Measurements from ENCODE around the gene UPK1A.

UPK1A gene

DNA sequence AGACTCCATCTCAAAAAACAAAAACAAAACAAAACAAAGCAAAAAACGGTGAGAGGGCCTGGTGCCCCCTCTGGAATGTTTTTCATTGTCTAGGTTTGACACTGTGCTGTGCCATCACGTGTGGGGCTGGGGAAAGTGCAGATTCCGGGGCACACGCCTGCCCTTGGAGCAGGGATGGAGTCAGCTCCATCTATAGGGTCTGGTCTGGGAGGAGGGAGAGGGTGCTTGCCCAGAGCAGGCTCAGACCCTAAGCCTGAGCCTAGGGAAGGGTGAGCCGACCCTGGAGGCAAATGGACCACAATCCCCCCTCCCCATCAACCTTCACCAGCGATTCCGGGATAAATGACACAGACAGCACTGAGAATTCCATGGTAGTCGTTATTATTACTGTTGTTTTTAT, 27.1 kb downstream of the UPK1A start:
- no peak for DNase-seq (ENCODE audit: low read depth)

DNA sequence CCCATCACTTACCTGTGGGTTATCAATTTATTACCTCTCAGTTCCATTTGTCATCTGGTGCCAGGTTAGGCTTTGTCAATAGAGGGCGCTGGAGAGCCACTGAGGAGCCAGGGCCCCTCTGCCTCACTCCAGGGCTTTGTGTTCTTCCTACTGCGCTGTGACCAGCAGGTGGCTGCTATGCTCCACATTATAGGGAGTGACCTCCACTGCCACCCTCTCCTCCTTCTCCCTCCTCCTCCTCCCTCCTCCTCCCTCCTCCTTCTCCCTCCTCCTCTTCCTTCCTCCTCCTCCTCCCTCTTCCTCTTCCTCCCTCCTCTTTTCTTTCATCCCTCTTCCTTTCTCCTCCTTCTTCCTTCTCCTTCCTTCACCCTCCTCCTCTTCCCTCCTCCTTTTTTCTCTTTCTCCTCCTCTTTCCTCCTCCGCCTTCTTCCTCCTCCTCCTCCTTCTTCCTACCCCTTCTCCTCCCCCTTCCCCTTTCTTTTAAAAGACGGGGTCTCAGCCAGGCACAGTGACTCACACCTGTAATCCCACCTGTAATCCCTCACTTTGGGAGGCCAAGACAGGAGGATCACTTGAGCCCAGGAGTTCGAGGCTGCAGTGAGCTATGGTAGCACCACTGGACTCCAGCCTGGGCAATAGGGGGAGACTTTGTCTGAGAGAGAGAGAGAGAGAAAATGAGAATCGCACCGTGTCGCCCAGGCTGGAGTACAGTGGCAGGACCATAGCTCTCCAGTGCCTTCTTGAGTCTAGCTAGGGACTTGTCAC, 27.7 kb downstream of the UPK1A start:
- peak; percentile 85 for DNase-seq (ENCODE audit: low read depth)

DNA sequence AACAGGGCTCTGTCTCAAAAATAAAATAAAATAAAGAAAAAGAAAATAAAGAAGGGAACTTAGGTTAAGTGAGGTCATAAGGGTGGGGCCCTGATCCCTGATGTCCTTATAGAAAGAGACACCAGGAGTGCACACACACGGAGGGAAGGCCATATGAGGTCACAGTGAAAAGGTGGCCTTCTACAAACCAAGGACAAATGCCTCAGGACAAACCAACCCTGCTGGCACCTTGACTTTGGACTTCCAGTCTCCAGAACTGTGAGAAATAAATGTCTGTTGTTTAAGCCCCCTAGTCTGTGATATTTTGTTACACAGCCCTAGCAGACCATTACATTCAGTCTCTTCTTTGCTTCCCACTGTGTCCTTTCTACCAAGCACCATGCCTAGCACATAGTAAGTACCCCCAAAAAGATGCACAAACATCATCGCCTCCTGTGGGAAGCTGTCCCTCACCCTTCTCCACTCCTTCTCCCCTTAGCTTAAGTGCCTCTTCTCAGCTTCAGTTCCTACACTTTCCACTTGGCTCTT, 29.6 kb downstream of the UPK1A start:
- no peak for DNase-seq (ENCODE audit: low read depth)

DNA sequence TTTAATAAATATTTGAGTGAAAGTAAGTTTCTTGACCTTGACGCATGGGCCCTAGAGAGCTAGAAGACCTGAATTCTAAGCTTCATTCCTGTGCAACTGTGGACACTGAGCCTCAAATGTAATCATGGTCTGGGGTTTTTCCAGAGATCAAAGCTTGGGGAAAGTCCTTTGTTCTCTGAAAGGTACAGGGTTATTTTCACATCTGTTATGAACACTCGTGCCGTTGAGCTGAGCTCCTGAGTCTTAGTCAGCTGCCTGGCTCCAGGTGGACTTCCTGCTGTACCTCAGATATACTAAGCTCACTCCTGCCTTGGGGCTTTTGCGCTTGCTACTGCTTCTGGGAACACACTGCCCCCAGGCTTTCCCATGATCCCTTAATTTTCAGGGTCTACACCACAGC, 30.5 kb downstream of the UPK1A start:
- no peak for DNase-seq (ENCODE audit: low read depth)

DNA sequence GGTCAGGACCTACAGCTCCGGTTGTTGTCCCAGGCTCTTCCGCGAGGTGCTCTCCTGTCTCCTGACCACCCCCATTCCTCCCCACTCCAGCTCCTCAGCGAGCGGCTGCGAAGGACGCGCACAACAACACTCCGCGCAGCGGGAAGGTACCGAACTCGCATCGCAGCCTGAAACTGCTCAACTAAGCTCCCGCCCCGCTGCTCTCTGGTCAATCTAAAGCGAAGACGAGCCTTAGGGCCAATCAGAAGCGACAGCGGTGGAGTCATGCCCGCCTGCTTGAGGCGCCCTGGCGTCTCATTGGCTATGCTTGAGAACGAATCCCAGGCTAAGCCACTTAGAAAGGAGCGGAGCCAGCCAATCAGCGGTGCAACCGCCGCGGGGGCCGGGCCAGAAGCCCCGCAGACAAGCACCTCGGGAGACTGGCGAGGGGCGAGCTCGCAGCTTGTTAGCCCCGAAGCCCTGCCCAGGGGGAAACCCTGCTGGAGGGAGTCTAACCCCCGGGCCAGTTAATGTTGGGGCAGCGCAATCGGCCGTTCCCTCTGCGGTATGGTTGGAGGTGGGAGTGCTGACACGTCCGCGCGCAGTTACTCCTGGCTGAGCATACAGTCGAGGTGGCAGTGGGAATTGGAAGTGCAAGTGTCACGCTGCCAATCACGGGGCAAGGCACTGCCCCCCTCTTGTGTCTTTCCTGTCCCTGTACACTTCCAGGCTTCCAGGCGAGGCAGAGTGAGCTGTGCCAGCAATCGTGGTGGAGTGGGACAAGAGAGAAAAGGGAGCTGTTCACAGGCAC, 36.1 kb downstream of the UPK1A start:
- peak; percentile 92 for DNase-seq (ENCODE audit: low read depth)

DNA sequence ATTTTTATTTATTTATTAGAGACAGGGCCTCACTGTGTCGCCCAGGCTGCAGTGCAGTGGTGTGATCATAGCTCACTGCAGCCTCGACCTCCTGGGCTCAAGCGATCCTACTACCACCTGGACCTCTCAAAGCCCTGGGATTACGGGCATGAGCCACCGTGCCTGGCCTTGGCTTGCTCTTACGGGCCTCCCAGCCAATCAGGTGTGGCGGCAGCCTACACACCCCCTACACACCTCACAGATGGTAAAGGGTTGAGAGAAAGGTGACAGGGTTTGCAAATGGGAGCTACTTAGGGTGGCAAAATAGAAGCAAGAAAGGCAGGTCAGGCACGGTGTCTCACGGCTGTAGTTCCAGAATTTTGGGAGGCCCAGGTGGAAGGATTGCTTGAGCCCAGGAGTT, 37.0 kb downstream of the UPK1A start:
- DNase-seq (ENCODE audit: low read depth), result no peak

DNA sequence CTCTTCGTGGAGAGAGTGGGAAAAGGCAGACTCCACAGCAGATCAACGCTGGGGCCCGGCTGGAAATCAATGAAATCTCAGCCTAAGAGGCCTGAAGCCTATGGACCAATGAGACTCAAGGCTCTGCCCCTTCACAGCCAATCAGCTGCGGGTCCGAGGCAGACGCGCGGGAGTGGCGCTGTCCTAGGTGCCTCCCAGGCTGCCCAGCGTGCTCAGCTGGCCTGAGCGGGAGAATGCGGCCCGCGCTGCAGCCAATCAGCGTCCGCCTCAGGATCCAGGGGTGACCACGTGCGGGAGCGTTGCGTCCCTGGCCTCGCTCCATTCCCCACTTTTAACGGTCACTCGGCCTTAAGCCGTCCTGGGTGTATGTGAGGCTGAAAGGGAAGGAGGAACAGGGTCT, 37.9 kb downstream of the UPK1A start, which contains the start of gene ZBTB32:
Gene ZBTB32, plus strand, starts transcription at position 341 of the 400 bp plus-strand sequence. CDS start 10,069 bp downstream, outside the sequence.
- DNase-seq (ENCODE audit: low read depth), result no peak

DNA sequence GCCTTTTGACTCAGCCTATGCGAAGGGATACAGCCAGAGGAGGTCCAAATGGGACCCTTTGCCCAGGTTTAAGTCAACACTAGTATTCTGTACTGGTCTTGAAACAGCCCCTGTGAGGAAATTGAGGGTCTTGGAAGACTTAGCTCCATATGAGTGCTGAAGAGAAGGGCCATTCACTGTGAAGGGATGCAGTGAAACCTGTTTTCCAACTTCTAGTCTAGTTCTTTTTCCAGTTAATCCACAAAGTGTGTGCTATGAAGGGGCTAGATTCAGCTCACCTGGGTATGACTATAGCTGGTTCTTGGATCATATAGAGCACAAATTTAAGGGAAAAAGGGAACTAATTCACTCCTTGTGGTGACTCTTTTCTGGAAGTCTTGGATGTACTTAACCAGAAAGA, 42.1 kb downstream of the UPK1A start:
- no peak for DNase-seq (ENCODE audit: low read depth)

DNA sequence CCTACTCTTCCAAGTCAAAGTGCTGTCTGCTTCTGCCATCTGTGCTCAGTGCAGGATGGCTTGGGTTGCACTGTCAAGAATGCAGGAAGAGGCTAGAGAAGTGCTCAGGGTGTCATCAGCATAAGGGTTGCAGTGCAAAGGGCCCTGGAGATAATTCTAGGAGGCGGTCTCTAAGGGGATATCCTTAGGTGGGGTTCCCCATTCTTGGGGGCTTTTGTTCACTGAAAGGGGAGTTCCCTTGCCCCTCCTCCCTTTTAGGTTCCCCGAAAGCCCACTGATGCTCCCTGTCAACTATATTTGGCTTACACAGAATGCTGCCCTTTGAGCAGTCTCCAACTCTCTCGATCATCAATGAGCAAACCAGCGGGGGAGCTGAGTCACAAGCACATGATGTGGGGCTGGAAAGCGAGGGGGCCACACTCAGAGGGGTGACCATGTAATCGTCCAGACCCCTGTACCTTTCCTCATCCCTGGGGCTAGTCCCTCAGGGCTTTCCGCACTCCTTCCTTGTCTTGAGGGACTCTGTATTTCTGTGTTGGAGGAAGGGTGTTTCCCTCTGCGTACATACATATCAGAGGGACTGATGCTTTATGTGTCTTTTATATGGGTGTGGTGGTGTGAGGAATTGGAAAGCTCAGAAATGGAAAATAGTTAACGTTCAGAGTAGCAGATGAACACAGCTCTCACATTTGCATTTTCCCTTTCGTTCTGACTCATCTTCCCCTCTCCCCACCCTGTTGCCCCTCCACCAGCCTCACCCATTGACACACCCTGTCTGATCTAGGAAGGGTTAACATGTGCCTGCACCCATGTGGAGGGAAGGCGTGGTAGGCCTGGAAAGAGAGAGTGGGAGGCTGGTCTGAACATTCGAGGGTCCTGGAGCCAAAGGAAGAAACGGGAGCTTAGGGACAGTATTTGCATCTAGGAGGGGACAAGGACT, 44.7 kb downstream of the UPK1A start:
- DNase-seq (ENCODE audit: low read depth), result peak; percentile 60

DNA sequence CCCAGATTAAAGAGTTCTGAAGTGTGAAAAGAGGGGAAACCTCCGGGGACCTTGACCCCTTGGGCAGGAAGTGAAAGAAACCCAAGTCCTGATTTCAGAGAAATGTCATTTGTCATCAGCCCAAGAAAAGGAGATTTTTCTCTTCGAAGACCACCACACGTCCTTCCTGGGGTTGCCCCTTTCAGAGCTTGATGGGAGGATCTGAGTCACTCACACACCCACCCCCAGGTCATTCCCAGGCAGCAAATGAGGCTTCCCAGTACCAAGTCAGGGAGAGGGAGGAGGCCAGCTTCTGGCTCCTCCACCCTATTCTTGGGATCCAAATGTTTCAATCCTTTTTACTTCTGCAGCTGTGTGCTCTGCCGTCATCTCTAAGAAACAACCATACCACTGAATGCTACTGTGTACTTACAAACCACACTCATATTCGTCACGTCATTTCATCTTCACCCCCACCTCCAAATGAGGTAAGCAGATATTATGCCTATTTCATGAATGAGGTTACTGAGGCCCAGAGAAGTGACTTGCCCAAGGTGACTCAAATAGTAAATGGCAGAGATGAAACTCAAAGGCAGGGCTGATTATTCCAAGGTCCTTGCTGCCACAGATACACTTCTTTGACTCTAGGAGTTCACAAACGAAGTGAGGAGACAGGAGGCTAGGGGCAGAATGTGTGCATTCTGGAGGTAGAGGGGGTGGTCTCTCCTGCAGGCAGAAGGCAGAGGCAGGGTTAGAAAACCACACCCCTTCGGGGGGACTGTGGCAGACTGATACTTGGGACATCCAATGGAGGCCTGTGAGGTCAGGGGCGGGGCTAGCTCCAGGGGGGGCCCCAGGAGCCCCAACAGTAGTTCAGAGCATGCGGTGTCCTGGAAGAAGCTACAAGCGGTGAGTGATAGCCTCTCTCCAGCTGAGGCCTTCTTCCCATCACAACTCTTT, 46.5 kb downstream of the UPK1A start:
- DNase-seq (ENCODE audit: low read depth), result peak; percentile 49

DNA sequence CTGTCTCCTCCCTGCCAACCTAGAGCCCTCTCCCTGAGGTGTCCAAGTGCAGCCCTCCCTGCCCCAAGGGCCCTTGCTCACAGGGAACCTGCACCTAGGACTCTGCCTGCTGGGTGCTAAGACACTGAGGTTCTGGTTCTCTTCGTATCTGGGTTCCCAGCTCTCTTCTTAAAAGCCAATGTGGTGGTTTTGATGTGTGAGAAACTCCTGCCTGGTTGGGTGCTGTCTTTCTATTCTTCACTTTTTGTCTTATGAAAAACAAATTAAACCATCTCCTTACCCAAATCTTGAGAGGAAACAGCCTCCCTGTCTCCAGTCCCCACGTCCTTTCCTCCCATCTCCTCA, 47.2 kb downstream of the UPK1A start:
- no peak for DNase-seq (ENCODE audit: low read depth)

DNA sequence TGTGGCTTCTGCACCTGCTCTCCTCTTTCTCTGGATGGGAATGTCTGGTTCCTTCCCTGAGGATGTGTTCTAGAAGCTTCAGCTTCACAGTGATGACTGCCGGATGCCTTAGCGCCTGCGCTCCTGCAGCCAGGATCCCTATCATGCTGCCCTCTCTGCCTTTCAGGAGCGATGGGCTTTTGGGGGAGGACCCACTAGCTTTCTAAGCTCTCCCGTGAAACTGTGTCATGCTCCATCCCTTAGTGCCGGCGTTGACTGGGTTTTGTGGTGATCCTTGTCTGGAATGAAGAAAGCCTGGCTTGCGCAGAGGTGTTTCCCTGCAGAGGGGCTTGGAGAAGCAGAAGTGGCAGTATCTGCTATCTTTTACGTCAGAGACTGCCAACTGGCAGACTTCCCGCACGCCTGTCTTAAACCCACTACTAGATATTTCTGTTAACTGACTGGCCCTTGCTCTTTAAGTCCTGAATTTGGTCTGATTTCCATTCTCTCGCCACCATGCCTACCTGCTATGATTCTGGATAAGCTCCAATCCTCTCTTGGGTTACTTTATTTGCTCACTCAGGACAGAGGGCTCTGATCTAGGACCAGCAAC, 47.7 kb downstream of the UPK1A start:
- DNase-seq (ENCODE audit: low read depth), result no peak

DNA sequence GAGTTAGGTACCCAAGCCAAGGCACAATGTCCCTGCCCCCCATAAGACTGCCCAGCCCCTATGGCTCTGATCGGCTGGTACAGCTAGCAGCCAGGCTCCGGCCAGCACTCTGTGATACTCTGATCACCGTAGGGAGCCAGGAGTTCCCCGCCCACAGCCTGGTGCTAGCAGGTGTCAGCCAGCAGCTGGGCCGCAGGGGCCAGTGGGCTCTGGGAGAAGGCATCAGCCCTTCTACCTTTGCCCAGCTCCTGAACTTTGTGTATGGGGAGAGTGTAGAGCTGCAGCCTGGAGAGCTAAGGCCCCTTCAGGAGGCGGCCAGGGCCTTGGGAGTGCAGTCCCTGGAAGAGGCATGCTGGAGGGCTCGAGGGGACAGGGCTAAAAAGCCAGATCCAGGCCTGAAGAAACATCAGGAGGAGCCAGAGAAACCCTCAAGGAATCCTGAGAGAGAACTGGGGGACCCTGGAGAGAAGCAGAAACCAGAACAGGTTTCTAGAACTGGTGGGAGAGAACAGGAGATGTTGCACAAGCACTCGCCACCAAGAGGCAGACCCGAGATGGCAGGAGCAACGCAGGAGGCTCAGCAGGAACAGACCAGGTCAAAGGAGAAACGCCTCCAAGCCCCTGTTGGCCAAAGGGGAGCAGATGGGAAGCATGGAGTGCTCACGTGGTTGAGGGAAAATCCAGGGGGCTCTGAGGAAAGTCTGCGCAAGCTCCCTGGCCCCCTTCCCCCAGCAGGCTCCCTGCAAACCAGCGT, 48.5 kb downstream of the UPK1A start:
- no peak for DNase-seq (ENCODE audit: low read depth)

DNA sequence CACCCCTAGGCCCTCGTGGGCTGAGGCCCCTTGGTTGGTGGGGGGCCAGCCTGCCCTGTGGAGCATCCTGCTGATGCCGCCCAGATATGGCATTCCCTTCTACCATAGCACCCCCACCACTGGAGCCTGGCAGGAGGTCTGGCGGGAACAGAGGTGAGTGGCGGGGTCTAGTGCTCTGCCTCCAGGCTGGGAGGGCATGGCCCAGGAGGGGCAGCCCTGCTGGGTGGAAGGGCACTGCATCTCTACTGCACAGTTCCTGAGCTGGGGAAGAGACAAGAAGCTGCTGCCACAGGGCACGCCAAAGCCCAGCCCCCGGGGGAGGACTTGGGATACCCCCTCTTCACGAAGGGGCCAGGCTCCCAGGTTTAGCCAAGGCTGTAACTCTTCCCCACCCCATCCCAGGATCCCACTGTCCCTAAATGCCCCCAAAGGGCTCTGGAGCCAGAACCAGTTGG, 49.1 kb downstream of the UPK1A start:
- no peak for DNase-seq (ENCODE audit: low read depth)

DNA sequence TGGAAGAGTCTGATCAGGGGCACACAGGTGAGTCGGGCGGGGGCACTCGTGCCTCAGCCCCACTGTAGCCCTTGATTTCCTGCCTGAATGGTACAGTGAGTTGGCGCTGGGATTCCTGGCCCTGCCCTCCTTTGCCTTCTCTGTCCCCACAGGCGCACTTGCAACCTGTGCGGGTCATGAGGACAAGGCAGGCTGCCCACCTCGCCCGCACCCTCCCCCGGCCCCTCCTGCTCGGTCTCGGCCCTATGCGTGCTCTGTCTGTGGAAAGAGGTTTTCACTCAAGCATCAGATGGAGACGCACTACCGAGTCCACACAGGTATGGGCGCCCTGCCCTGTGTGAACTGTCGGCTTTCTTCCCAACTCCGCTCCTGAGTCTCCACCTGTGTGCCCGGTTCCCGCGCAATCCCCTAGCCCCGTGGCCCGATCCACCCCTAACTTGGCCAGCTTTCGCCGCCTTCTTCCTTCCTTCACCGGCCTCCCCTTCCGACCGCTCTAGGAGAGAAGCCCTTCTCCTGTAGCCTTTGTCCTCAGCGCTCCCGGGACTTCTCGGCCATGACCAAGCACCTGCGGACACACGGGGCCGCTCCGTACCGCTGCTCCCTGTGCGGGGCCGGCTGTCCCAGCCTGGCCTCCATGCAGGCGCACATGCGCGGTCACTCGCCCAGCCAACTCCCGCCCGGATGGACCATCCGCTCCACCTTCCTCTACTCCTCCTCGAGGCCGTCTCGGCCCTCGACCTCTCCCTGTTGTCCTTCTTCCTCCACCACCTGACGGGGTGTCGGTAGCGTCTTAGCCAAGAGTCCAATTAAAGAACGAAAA, 49.9 kb downstream of the UPK1A start:
- peak; percentile 18 for DNase-seq (ENCODE audit: low read depth)

DNA sequence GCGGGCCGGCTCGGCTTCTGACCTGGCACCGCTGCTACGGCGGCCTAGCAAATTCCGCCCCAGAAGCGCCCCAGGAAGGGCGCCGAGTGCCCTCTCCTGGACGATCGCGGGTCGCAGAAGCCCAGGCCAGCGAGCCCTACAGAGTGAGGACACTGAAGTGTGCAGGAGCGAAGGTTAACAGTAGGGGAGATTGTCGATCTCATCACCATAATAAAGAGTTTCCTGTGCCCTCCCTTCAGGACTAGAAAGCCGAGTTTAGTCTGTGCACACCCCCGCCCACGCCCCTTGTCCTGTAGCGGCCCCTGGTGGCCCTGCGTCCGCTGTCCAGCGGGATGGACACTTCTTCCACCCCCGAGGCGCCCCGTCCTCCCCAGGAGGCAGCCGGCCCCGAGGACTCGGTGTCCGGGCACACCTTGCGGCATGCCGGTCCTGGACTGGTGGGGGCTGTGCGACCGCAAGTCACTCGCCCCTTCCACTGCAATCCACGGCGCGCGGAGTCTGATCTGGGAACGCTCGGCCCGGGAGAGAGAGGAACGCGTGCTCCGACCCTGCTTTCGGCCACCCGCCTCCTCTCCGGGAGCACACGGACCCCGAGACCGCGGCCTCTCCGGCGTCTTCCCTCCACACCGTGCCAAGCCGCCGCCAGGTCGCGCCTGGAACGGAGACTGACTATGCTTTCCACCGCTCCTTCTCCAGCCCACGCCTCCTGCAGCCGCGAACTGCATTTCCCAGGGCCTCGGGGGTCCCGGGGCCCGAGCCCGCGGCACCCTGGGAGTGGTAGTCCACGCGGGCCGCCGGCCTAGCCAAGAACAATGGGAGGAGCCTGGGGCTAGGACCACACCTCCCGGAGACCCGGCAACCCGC, 50.7 kb downstream of the UPK1A start:
- DNase-seq (ENCODE audit: low read depth), result peak; percentile 97

DNA sequence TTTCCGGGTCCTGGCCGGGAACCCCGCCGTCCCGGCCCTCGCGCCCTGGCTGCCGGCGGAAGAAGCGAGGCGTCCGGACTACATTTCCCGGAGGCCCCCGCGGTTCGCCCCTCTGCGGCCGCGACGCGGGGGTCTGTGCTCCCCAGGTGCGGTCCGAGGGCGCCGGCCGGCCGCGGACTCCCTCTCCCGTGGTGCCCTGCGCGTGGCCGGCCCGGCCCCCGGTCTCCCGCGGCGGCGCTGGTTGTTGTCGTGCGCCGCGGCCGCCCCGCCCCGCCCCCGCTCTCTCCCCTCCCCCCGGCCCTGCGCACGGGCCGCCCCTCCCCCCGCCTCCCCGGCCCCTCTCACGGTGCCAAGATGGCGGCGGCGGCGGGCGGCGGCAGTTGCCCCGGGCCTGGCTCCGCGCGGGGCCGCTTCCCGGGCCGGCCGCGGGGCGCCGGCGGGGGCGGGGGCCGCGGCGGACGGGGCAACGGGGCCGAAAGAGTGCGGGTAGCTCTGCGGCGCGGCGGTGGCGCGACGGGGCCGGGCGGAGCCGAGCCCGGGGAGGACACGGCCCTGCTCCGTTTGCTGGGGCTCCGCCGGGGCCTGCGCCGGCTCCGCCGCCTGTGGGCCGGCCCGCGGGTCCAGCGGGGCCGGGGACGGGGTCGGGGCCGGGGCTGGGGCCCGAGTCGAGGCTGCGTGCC, 51.5 kb downstream of the UPK1A start, which contains the start of gene KMT2B:
Gene KMT2B, plus strand, starts transcription at position 339 of the 680 bp plus-strand sequence. Its CDS starts 16 bp downstream, at position 355.
- no peak for DNase-seq (ENCODE audit: low read depth)

Data from stimulated activated CD4-positive, alpha-beta T cell treated with anti-CD3 and anti-CD28 coated beads, Interleukin-2, amount 100 ng/mL, for 4 hours (primary cell).